PC-3 (cell line): ENCODE results near the gene KIF6.

Source experiments
- EZH2 ChIP-seq: fragments of 300-600 bp; sonication (generic); IDR thresholded peaks from one replicate; pipeline ENCODE4 v1.6.1; 2017; ENCODE audit warnings: antibody characterized with exemption, mild to moderate bottlenecking, low read length; ENCODE audit not compliant: unreplicated experiment
- TF ChIP-seq, protein P1 (sequence below): fragments of 300-600 bp; sonication (generic); conservative IDR thresholded peaks from 2 replicates; pipeline ENCODE4 v1.5.1; 2017; ENCODE audit warnings: antibody characterized with exemption, low read depth, mild to moderate bottlenecking, low read length

DNA sequence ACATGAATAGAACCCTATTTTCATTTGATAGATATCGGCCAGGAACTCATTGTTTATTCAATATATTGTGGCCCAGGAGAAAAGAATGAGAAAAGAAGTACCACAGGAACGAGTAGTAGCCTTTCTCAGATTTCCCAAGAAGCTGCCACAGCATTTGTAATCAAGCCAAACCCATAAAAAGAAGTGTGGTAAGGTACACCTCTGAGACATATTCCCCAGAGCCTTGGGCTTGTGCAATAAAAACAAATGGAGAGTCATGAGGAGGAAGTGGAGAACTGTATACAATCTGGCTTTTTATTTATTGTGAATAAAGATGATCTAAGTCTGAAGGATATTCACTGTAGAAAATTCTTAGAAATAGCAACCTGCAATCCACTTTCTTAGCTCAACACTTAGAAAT, 36.7 kb downstream of the KIF6 start:
- TF ChIP-seq, protein P1, sequence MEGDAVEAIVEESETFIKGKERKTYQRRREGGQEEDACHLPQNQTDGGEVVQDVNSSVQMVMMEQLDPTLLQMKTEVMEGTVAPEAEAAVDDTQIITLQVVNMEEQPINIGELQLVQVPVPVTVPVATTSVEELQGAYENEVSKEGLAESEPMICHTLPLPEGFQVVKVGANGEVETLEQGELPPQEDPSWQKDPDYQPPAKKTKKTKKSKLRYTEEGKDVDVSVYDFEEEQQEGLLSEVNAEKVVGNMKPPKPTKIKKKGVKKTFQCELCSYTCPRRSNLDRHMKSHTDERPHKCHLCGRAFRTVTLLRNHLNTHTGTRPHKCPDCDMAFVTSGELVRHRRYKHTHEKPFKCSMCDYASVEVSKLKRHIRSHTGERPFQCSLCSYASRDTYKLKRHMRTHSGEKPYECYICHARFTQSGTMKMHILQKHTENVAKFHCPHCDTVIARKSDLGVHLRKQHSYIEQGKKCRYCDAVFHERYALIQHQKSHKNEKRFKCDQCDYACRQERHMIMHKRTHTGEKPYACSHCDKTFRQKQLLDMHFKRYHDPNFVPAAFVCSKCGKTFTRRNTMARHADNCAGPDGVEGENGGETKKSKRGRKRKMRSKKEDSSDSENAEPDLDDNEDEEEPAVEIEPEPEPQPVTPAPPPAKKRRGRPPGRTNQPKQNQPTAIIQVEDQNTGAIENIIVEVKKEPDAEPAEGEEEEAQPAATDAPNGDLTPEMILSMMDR: no peak
- TF ChIP-seq EZH2: no peak
